Measurements from ENCODE around the gene ADGRL2. TPM values are rescaled to one million over a fixed set of nuclear protein-coding genes. Genes with fewer than 3 reads are reported as not detected.

The ADGRL2 gene
- total RNA-seq, 4 donors from 2014 or later: 24.4 to 57.1 (median 45.4) TPM

DNA sequence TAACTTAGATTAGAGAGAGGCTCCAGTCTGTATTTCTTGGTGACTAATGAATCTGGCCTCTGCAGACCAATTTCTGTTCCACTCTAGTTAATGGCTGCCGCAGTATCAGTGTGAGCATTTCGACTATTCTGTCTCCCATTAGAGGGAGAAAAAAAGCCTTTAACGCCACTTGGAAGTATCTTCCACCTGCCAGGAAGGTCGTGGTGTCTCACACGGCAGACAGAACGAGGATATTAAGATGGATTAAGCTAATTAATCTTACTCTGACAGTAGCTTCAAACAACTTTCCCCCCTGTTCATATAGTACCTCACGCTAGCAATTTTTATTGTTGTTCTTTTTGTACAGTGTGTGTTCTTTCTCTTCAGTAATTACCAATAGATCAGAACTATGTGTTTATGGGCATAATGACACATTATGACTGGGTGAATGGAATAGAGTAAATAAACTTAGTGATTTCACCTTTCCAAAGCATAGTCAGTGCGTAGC, 153.8 kb downstream of the ADGRL2 start:
- TF ChIP-seq POLR2A (IDR thresholded peaks at IDR 0.05): no peak
- TF ChIP-seq, protein P1, sequence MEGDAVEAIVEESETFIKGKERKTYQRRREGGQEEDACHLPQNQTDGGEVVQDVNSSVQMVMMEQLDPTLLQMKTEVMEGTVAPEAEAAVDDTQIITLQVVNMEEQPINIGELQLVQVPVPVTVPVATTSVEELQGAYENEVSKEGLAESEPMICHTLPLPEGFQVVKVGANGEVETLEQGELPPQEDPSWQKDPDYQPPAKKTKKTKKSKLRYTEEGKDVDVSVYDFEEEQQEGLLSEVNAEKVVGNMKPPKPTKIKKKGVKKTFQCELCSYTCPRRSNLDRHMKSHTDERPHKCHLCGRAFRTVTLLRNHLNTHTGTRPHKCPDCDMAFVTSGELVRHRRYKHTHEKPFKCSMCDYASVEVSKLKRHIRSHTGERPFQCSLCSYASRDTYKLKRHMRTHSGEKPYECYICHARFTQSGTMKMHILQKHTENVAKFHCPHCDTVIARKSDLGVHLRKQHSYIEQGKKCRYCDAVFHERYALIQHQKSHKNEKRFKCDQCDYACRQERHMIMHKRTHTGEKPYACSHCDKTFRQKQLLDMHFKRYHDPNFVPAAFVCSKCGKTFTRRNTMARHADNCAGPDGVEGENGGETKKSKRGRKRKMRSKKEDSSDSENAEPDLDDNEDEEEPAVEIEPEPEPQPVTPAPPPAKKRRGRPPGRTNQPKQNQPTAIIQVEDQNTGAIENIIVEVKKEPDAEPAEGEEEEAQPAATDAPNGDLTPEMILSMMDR (IDR thresholded peaks at IDR 0.05): no peak
- no peak for DNase-seq (ENCODE audit: low spot score in 2 of 2)
- no peak overlapping the region for H3K4me3 ChIP-seq (ENCODE audit: low read depth, poor library complexity, severe bottlenecking)
- 68 to 78% methylated on average over 8 of the region's 8 CpGs for WGBS, 2 donors
- intact Hi-C loops (cut with DNase I; ENCODE audit: low total_unique reads): no loop called here

DNA sequence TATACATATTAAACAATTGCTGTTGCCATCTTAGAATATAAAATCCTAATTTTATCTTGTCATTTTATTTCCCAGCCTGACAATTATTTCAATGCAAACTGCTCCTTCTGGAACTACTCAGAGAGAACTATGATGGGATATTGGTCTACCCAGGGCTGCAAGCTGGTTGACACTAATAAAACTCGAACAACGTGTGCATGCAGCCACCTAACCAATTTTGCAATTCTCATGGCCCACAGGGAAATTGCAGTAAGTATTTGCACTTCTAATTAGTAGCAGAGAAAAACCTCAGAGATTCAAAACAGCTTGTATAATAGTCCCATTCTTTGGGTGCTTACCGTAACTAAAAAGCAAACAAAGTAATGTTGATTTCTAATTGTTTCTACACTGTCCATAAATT, 167.2 kb downstream of the ADGRL2 start:
- TF ChIP-seq POLR2A (IDR thresholded peaks at IDR 0.05): no peak
- TF ChIP-seq, protein P1 (IDR thresholded peaks at IDR 0.05): no peak
- intact Hi-C loops (cut with DNase I; ENCODE audit: low total_unique reads): no loop called here
- H3K4me3 ChIP-seq (ENCODE audit: low read depth, poor library complexity, severe bottlenecking): no peak overlapping the region
- WGBS, 2 donors: 52 to 63% methylated on average over 3 of the region's 3 CpGs
- DNase-seq (ENCODE audit: low spot score in 2 of 2): no peak

DNA sequence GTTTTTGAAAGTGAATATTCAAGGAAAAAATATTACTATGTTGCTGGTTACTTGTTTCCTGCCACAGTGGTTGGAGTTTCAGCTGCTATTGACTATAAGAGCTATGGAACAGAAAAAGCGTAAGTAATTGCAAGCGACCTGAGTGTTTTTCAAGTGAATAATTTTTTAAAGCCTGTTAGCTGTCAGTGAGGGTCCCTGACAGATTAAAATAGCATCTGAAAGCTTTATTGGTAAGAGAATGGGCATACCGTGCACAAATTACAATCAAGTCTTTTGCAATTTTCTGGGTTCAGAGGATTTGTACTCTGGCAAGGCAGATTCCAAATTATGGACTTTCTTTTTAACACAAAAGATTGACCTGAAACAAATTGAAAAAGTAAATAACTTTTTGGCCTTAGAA, 169.7 kb downstream of the ADGRL2 start:
- intact Hi-C loops (cut with DNase I; ENCODE audit: low total_unique reads): no loop called here
- 96% methylated on average over 3 of the region's 3 CpGs for WGBS, 2 donors
- no peak overlapping the region for H3K4me3 ChIP-seq (ENCODE audit: low read depth, poor library complexity, severe bottlenecking)
- DNase-seq (ENCODE audit: low spot score in 2 of 2): no peak
- TF ChIP-seq POLR2A (IDR thresholded peaks at IDR 0.05): no peak
- TF ChIP-seq, protein P1 (IDR thresholded peaks at IDR 0.05): no peak

DNA sequence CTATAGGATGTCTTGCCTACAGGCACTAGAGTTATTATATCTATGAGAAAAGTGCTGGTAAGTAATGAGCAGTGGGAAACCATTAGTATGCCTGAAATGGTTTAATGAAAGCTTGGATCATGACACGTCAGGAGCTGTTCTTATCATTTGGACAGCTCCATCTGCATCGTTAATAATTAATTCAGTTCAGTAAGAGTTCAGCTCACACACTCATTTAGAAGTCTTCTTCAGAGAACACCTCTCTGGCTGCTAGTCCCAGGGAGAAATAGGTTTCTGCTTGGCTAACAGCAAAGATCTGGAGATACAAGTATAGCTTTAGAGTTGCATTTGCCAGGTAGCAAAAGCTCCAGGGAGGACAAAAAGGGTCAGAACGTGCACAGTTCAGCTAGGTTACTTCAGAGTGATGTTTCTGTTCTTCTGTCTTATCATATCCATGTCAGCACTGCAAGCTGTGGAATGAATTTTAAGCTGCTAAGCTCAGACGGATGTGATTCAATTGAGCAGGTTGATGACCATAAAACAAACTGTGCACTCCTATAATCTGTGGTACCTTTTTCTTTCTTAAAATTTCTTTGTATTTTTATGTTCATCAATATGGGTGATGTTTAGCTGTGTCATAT, 173.6 kb downstream of the ADGRL2 start:
- WGBS, 2 donors: 64 to 71% methylated on average over 4 of the region's 4 CpGs
- TF ChIP-seq POLR2A (IDR thresholded peaks at IDR 0.05): no peak
- TF ChIP-seq, protein P1 (IDR thresholded peaks at IDR 0.05): no peak
- no peak for DNase-seq (ENCODE audit: low spot score in 2 of 2)

DNA sequence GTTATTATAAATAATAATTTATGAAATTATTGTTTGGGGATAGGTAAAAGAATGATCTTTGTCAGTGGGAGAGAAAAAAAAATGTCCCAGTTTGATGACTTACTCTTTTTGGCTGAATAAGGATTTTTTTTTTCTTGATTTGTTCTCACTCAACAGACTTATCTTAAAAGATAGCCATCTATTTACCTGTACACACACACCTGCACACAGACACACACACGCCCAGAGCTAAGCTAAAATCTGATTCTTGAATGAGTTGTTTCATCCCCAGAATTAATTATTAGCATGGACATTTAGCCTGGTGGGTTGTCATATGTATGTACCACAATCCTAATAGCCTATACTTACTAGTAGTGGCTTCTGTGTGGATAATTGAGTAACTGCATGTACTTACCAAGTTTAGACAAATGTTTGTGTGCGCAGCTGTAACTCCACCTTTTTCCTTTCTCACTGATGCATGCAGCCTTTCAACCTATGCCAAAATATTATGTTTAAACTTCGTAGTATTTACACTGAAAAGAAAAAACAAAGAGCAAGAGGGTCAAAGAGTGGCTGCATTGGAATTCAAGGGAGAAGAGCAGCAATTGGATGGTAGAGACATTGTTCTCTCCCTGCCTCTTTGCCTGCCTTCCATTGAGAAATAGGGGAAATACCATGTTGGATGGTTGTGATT, 174.3 kb downstream of the ADGRL2 start:
- intact Hi-C loops (cut with DNase I; ENCODE audit: low total_unique reads): no loop called here
- H3K4me3 ChIP-seq (ENCODE audit: low read depth, poor library complexity, severe bottlenecking): no peak overlapping the region
- no peak for TF ChIP-seq POLR2A (IDR thresholded peaks at IDR 0.05)
- TF ChIP-seq, protein P1 (IDR thresholded peaks at IDR 0.05): no peak
- DNase-seq (ENCODE audit: low spot score in 2 of 2): no peak
- WGBS, 2 donors: 70 to 73% methylated on average over 3 of the region's 3 CpGs

More for the DNA sequence above, 173.6 kb downstream of the ADGRL2 start:
- H3K4me3 ChIP-seq (ENCODE audit: low read depth, poor library complexity, severe bottlenecking): no peak overlapping the region
- intact Hi-C loops (cut with DNase I; ENCODE audit: low total_unique reads): no loop called here

Data from lower leg skin (tissue), 4 donors.